ENCODE data around the gene SYT8.
"Not testable (repeated sequence)": the region's sequence is repeated elsewhere in the genome, so short reads cannot be mapped to it uniquely, and the experiment has no call there.

SYT8 gene
- 0 to 1.8 (median 0) reads per million in 17 experiments for total RNA-seq

GRCh38 chr11:1834779-1835670 lies at the start of gene SYT8:
Gene SYT8 (plus strand): TSS chr11:1834990. CDS start chr11:1835106, 116 bp downstream.
- DNase-seq = no peak

- peak; percentile 86 to 91 (median 88) for DNase-seq
Measured at GRCh38 chr11:1785749-1786413, 48.9 kb upstream of the SYT8 start.

- no peak for DNase-seq
Measured at GRCh38 chr11:1786466-1786865, 48.3 kb upstream of the SYT8 start.

GRCh38 chr11:1791912-1792311 lies 42.9 kb upstream of the SYT8 start:
- DNase-seq = no peak

- DNase-seq = peak in 3 of 4 experiments; percentile 29 to 43 (median 42)
Measured at GRCh38 chr11:1792461-1792860, 42.3 kb upstream of the SYT8 start.

- DNase-seq = no peak
Measured at GRCh38 chr11:1793081-1793480, 41.7 kb upstream of the SYT8 start.

- DNase-seq = no peak
Measured at GRCh38 chr11:1796413-1797011, 38.3 kb upstream of the SYT8 start.

- no peak for DNase-seq
Measured at GRCh38 chr11:1797391-1798125, 37.2 kb upstream of the SYT8 start.

GRCh38 chr11:1803246-1803645 lies 31.5 kb upstream of the SYT8 start:
- no peak for DNase-seq

- not testable (repeated sequence) for DNase-seq
Measured at GRCh38 chr11:1803835-1804519, 30.8 kb upstream of the SYT8 start.

GRCh38 chr11:1805525-1805924 lies 29.3 kb upstream of the SYT8 start:
- no peak for DNase-seq

- peak in 2 of 4 experiments; percentile 28 to 36 for DNase-seq
Measured at GRCh38 chr11:1807264-1807995, 27.4 kb upstream of the SYT8 start.

GRCh38 chr11:1810761-1811160 lies 24.0 kb upstream of the SYT8 start:
- peak; percentile 83 to 92 (median 84) for DNase-seq

GRCh38 chr11:1812274-1812673 lies 22.5 kb upstream of the SYT8 start:
- no peak for DNase-seq

- DNase-seq = no peak
Measured at GRCh38 chr11:1812801-1813200, 22.0 kb upstream of the SYT8 start.

- DNase-seq = not testable (repeated sequence)
Measured at GRCh38 chr11:1813356-1813755, 21.4 kb upstream of the SYT8 start.

GRCh38 chr11:1814691-1815090 lies 20.1 kb upstream of the SYT8 start:
- DNase-seq = no peak

- DNase-seq = no peak
Measured at GRCh38 chr11:1815311-1815710, 19.5 kb upstream of the SYT8 start.

GRCh38 chr11:1815751-1816150 lies 19.0 kb upstream of the SYT8 start:
- DNase-seq = no peak

GRCh38 chr11:1817000-1817399 lies 17.8 kb upstream of the SYT8 start:
- no peak for DNase-seq

GRCh38 chr11:1817511-1817910 lies 17.3 kb upstream of the SYT8 start:
- no peak for DNase-seq

Data from suppressor macrophage (primary cell).